HG03432 (cell line): ENCODE measurements around the gene EML3.
A peak's percentile ranks its signal among the peaks of the same experiment; 100 is the strongest.
"Not testable (repeated sequence)": the region's sequence is repeated elsewhere in the genome, so short reads cannot be mapped to it uniquely, and the experiment has no call there.

Source experiments
- ATAC-seq: cut with Tn5 transposase; IDR thresholded peaks from one replicate; pipeline ENCODE4 v1.9.1; 2021; ENCODE audit warnings: mild to moderate bottlenecking, moderate library complexity; ENCODE audit not compliant: unreplicated experiment

The EML3 gene

DNA sequence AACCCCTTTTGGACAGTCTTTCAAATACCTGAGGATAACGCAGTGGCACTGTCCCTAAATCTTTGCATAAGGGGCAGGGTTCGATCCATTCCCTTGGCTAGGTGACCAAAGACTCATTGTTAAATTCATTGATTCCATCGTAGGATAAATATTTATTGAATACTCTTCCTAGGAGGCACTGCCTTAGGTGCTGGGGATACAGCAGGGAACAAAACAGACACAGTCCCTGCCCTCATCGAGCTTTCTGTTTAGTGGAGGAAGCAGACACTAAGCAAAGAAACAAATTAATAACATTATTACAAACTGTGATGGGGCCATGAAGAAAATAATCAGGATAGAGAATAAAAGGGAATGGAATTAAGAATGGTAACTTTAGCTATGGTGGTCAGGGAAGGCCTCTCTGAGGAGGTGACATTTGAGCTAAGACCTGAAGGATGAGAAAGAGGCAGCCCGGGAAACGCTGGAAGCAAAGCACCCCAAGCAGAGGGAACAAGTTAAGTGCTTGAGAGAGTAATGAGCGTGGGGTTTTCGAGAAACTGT lies 8.5 kb upstream of the EML3 start:
- ATAC-seq, result no peak

- ATAC-seq, result not testable (repeated sequence)
These were observed 4.4 kb upstream of the EML3 start for GRCh38 chr11:62616957-62617356.

GRCh38 chr11:62615521-62615920 lies 2.9 kb upstream of the EML3 start:
- no peak for ATAC-seq

DNA sequence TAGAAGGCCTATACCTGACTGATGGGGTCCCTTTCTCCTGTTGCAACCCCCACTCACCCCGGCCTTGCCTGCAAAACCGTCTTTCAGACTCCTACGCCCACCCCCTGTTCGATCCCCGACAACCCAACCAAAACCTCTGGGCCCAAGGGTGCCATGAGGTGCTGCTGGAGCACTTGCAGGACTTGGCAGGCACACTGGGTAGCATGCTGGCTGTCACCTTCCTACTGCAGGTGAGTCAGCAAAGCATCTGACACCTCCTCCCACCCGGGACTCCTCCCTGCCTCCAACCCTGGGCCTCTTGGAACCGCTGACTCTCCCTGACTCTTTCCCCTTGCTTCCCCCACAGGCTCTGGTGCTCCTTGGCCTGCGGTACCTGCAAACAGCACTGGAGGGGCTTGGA lies 1.7 kb upstream of the EML3 start:
- ATAC-seq, result no peak

GRCh38 chr11:62613291-62613778 lies 760 bp upstream of the EML3 start:
- ATAC-seq, result no peak

GRCh38 chr11:62611705-62612365 lies 740 bp downstream of the EML3 start:
- peak; percentile 19 for ATAC-seq

DNA sequence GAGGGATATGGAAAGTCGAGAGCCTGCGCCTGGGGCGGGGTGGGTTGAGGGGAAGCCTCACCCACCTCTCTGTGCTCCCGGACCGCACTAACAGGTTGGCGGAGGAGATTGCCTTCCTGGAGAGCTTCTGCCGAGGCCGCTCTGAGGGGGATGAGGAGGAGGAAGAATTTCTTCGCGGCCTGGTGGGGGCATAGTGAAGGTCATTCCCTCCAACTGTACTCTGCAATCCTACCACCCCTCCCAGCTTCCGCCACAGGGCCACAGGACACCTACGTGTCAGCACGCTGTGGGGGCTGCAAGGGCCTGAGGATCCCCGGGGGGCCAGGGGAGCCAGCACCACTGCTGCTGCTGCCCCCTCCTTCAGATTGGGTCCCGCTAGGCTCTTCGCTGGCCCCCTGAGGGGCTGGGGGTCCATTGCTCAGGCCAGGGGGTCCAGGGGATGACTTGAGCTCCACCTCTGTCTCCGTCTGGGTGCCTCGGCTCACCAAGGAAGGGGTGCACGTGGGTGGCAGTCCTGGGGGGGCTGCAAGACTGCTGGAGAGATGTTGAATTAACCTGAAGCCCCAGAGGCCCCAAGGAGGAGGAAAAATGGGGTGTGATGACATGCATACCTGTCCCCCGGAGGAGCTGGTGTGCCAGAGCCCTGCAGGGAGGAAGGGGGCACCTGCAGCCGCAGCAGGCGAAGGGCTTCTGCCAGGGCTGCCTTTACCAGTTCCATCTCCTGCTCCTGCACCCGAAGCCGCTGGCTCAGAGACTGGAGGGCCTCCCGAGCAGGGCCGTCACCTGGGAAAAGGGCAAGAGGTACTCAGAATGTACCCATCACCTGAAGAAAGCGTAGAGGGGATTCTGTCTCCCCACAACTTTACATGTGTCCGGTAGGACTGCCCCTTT lies 1.5 kb downstream of the EML3 start:
- no peak for ATAC-seq

- no peak for ATAC-seq
These were observed 2.2 kb downstream of the EML3 start for GRCh38 chr11:62610403-62610802.

DNA sequence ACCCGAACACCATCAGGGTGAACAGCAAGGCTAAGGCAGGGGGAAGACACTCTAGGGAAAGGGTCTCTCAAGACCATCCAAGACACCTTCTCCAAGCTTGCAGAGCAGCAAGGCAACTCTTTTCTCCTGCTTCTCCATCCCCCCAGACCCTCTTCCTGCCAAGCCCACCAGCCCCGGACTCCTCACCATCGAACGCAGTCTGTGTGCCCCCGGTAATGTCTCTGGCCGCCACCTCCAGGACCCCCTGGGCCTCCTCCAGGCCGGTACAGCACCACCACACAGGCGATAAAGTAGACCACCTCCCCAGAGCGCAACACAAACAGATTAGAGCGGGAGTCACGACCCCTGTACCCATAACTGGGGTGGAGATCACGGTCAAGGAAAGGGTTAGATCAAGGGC lies 3.8 kb downstream of the EML3 start:
- no peak for ATAC-seq

DNA sequence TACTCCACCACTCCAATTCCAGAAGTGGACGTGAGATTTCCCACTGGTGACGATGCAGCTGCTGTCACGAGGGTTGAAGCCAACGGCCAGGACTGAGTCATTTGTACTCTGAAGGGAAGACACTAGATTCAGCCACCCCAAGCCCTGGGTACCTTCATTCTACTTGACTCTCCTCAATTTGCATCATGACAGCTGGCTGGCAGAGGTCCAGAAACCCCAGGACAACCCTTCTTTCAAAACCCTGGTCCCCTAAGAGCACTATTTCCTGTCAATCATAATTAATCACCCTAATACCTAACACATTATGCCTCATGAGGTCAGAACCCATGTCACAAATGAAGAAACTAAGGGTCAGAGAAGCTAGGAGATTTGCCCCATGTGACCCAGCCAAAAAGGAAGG lies 4.9 kb downstream of the EML3 start:
- no peak for ATAC-seq

- ATAC-seq, result no peak
These were observed 6.7 kb downstream of the EML3 start for GRCh38 chr11:62605902-62606301.

DNA sequence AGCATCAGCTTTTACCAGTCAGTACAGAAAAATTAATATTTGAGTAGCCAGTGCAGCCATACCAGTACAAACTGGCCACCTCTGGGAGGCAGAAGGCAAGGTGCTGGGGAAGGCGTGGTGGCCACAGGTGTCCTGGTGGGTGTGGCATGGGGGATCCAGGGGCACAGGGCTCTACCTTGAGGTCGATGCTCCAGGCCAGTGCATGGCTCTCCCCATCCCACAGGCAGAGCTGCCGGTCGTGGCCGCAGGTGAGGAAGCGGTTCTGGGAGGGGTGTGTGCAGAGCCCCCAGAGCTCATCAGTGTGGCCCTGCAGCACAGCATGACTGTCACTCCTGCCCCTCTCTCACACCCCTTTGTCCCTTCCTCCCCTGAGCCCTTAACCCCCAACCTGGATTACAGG lies 7.1 kb downstream of the EML3 start:
- ATAC-seq, result no peak

GRCh38 chr11:62604460-62605120 lies 8.0 kb downstream of the EML3 start:
- no peak for ATAC-seq

GRCh38 chr11:62603776-62604299 lies 8.7 kb downstream of the EML3 start:
- no peak for ATAC-seq

- no peak for ATAC-seq
These were observed 9.5 kb downstream of the EML3 start for GRCh38 chr11:62603072-62603408.

DNA sequence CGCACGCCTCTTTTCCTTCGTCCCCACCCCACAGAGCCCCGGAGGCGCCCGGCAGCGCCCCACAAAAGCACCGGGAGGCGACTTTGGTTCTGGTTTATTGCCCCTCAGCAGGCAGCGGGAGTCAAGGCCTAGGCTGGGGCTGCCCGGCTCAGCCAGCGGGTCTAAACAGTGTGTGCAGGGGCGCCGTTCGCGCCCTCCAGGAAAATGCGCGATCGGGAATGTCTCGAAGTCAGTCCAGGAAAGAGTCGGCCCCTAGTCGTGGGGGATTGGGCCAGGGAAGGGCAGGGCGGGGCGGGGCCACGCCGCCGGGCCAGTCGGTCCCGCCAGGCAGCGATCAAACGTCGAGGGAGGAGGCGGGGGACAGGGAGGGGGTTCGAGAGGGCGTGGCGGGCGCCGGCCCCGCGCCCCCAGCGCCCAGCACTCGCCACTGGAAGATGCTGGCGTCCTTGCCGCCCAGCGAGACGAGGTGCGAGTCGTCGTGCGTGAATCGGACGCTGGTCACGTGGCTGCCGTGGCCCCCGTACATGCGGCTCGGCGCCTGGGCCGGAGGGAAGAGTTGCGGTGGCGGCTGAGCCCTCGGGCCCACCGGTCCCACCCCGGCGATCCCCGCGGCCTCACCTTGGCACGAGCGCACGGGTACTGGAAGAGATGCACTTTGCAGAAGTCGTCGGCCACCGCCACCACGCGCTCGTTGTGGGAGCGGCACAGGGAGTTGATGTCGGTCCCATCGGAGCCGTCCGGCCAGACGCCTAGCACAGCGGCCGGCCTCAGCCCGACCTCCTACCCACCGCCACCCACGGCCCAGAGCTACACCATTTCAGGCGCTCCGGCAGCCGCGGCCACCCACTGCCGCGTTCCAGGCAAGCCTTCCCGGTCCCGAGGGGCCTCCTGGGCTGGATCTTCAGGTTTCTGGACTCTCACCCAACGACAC lies 10.2 kb downstream of the EML3 start:
- no peak for ATAC-seq

GRCh38 chr11:62601372-62602140 lies 11.0 kb downstream of the EML3 start, which contains the start of gene MTA2:
Gene MTA2, minus strand, starts transcription at chr11:62601865. Its CDS starts 415 bp downstream, at chr11:62601450.
- peak; percentile 80 for ATAC-seq

GRCh38 chr11:62601122-62601371 lies 11.5 kb downstream of the EML3 start:
- no peak for ATAC-seq

DNA sequence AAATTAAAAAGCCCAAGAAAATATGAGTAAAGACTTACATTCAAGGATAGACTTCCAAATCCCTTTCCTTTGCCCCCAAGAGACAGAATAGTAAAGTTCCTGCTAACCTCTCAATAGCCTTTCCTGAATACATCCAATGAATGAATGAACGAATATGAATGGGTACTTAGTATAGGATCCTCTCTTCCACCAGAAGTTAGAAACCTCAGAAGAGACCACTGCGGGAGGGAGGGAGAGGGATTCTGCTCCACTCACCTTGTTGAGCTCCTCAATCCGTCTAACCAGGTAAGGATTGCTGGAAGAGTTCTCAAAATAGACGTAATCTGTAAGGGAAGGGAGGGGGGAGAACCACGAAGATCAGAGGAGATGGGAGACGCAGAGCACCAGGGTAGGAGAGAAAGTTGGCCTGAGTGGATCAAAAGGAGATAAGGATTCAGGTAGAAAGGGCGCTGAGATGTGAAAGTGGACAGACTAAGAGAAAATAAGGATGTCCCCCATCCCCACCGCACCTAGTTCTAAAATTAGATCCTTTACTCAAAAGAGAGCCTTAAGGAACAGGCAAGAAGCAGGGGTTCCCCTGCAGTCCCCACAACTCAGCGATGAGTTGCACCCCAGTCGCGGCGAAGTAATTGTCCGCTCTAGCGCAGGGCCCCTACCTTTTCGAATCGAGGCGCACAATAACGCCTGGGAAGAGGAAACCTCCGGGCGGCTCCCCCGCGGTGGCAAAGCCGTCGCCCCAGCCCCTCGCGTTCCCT lies 12.0 kb downstream of the EML3 start:
- ATAC-seq, result no peak
